NCI-H187 (cell line): ENCODE data around the gene BDH1.
"Not testable (repeated sequence)": the region's sequence is repeated elsewhere in the genome, so short reads cannot be mapped to it uniquely, and the experiment has no call there.

Source experiments
- DNase-seq, 2 experiments: peaks; one replicate each; lab custom pipeline; 2025; lab: John Stamatoyannopoulos, UW

The BDH1 gene

DNA sequence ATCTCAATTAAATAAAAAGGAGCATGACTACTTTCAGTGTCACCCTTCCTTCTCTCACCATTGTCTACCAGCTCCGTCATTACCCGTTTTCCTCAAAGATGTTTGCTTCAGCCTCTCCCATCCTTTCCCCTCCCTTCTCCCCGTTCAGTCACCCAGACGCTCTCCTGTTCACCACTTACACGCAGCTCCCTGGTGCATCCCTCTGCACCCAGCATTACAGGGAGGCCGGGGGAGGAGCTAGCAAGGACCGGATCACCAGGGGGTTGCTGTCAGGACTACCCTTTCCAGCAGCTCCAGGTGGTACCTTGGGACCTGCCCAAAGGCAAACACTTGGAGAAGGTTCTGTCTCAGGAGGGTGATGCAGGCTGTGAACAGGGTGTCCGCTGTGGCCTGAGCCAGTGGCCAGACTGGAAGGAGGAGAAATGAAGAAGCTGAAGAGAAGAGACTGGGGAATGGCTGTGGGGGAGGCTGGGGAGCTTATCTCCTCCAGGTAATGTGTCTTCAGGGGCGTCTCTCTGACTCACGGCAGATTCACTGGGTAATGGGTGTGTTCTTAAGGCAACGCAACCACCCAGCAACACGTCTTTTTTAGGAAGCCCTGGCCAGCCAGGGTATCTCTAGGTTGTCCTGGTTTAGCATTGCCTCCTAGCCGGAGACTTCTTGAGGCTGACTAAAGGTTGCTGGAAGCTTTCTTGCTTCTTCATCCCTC is 21.8 kb upstream of the BDH1 start:
- no peak for DNase-seq

DNA sequence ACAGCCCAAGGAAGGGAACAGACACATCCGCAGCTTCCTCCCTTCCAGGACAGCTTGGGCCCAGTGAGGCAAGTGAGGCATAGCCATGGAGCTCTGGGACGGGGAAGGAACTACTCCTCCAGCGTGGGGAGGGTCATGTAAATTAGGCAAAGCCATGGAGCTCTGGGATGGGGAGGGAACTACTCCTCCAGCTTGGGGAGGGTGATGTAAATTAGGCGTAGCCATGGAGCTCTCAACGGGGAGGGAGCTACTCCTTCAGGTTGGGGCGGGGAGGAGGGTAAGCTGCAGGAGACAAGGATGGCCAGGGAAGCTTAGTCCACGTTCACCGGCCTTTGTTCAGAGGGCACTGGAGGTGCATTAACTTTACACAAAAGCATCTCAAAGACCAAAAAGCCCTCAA is 21.1 kb upstream of the BDH1 start:
- DNase-seq, result no peak

- no peak for DNase-seq
These were observed 19.6 kb upstream of the BDH1 start for GRCh38 chr3:197575362-197575761.

GRCh38 chr3:197574396-197574991 is 18.7 kb upstream of the BDH1 start:
- DNase-seq, result not testable (repeated sequence)

- no peak for DNase-seq
These were observed 17.4 kb upstream of the BDH1 start for GRCh38 chr3:197573048-197573767.

DNA sequence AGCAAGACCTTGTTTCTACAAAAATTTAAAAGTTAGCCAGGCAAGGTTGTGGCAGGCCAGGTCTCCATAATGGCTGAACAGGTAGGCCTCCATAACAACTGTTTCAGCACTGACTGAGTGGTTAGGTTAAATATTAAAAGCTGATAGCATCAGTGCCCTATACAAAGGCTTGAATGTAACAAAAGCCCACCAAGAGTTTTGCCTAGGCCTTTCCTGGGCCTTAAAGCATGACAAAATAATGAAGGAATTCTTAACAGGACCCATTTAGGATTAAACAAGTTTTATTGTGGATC is 16.1 kb upstream of the BDH1 start:
- DNase-seq, result not testable (repeated sequence)

DNA sequence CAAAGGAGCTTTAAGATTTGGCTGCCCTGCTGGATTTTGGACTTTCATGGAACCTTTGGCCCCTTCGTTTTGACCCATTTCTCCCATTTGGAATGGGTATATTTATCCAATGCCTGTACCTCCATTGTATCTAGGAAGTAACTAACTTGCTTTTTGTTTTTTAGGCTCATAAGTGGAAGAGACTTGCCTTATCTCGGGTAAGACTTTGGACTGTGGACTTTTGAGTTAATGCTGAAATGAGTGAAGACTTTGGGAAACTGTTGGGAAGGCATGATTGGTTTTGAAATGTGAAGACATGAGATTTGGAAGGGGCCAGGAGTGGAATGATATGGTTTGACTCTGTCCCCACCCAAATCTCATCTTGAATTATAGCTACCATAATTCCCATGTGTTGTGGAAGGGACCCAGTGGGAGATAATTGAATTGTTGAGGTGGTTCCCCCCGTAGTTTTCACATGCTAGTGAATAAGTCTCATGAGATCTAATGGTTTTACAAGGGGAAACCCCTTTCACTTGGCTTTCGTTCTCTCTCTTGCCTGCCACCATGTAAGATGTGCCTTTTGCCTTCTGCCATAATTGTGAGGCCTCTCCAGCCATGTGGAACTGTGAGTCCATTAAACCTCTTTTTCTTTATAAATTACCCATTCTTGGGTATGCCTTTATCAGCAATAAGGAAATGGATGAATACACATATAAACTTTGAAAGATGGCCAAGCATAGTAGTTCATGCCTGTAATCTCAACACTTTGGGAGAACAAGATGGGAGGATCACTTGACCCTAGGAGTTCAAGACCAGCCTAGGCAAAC is 15.5 kb upstream of the BDH1 start:
- not testable (repeated sequence) for DNase-seq

- not testable (repeated sequence) for DNase-seq
These were observed 13.7 kb upstream of the BDH1 start for GRCh38 chr3:197569433-197569832.

GRCh38 chr3:197567904-197568681 is 12.3 kb upstream of the BDH1 start:
- DNase-seq, result no peak

GRCh38 chr3:197566155-197566554 is 10.4 kb upstream of the BDH1 start:
- not testable (repeated sequence) for DNase-seq

DNA sequence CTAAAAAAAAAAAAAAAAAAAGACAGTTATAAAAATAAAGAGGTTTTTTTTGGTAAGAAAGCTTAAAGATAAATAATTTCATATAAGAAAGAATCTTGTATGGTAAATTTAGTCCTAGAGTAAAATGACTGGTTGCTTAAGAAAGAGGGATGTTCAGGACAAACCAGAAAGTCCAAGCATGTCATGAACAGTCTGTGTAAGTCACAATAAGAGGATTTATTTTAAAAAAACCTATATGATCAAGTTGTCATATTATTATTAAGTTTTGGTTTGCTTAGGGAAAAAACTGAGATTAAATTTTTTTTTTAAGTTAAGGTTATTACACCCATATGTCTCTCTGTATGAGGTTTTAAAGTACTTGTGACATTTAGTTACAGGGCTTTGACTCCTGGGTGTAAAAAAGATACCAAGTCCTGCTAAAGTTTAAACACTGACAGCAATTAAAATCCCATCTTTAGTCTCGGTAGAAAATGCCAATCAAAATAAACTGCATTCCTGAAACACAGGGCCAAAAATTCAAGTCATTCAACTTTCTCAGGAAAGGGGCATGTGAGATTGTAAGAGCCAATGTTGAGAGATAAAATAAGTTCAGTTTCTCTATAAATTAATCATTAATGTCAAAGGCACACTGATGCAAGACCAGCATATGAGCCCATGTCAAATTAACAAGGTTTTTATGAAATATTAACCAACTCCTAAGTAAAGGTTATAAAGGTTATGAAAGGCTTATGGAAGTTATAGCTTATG is 8.5 kb upstream of the BDH1 start:
- no peak for DNase-seq

- no peak for DNase-seq
These were observed 6.9 kb upstream of the BDH1 start for GRCh38 chr3:197562398-197563251.

GRCh38 chr3:197561926-197562325 is 6.2 kb upstream of the BDH1 start:
- no peak for DNase-seq

- no peak for DNase-seq
These were observed 3.9 kb upstream of the BDH1 start for GRCh38 chr3:197559651-197560050.

- DNase-seq, result peak; percentile 85 to 97
These were observed 1.0 kb downstream of the BDH1 start for GRCh38 chr3:197554562-197555280.

GRCh38 chr3:197554196-197554561 is 1.6 kb downstream of the BDH1 start:
- no peak for DNase-seq

DNA sequence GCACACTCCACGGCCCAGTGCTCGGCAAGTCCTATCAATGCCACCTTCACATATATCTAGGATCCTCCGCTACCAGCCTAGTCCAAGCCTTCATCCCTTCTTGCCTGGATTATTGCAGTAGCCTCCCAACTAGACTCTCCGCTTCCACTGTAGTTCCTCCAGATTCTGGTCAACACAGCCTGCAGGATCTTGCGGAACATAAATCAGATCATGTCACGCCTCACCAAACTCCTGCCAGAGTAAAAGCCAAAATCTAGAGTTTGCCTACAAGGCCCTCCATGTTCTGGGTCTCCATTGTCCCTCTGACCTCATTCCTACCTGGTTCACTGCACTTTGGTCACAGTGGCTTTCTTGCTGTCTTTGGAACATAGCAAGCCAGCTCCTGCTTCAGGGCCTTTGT is 3.6 kb downstream of the BDH1 start:
- DNase-seq, result no peak

- no peak for DNase-seq
These were observed 5.3 kb downstream of the BDH1 start for GRCh38 chr3:197550489-197550888.

DNA sequence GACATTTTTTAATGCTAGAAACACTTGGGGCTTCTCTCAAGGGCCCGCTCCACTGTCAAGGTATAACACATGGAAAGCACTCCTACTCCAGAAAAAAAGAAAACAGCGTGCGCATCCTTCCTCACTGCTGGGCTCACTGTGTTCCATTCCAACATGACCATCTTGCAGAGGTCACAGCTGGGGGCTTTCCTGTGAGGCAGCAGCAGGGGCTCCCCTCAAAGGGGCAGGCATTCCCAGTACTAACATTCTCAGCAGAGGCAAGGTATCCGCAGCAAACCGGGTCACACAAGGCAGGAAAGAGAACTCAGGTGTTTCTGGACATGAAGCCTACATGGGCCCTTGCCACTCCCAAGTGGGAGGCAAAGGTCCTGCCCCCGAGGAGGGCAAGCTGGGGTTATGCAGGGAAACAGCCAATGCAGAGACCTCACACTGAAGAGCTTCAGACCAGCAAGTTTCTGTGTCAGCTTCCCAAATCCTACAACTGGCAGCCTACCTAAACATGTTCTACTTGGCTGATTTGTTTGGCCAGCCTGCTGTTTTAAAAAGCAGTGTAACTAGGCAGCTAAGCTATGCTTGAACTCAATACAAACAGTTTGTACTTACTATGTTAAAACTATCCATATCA is 6.4 kb downstream of the BDH1 start:
- no peak for DNase-seq
